Activated T-helper 1 cell treated with anti-CD3 and anti-CD28 coated beads, Interleukin-2, amount 50 U/mL, for 16 hours (primary cell): ENCODE results near the gene IRGC.

Experiments
- DNase-seq, 2 donors: peaks; one replicate each; pipeline ENCODE4 v3.0.0-alpha.2; 2020; ENCODE audit warnings: low read depth in 1 of 2, low spot score in 1 of 2

IRGC gene

GRCh38 chr19:43690890-43691289, 25.0 kb upstream of the IRGC start:
- DNase-seq: no peak

GRCh38 chr19:43691755-43692154, 24.1 kb upstream of the IRGC start:
- DNase-seq: no peak

- DNase-seq: no peak
Observed at GRCh38 chr19:43692385-43692784, 23.5 kb upstream of the IRGC start.

DNA sequence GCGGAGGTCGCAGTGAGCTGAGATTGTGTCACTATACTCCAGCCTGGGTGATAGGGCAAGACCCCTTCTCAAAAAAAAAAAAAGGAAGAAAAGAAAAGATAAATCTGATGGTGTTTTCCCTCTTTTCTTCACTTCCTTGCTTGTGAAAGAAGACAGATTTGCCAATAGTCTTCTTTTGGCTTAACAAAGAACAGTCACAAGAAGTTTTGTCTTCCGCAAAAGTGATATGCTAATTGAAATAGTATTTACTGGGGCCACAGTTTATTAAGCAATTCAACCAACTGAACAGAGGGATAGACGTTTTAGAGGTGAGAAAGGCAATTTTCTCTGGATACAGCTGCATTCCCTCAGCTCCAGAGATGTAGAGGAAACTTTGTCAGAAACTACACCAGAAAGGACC, 23.0 kb upstream of the IRGC start:
- DNase-seq: no peak

DNA sequence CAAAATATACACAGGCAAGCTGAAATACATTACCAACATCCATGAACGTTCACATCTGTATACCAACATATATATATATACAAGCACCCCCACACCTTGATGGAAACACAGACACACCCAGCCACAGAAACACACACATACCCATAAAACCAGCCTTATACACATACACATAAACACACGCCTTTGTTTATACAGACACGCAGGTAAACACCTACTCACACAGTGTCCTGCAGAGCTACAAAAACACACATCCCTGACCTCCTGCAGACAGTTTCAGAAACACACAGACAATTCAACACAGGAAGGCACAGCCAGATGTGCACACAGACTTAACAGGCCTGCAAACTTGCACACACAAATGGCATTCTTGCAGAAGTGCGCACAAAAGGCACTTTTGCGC, 21.3 kb upstream of the IRGC start:
- no peak for DNase-seq

- no peak for DNase-seq
Observed at GRCh38 chr19:43695985-43696704, 19.7 kb upstream of the IRGC start.

DNA sequence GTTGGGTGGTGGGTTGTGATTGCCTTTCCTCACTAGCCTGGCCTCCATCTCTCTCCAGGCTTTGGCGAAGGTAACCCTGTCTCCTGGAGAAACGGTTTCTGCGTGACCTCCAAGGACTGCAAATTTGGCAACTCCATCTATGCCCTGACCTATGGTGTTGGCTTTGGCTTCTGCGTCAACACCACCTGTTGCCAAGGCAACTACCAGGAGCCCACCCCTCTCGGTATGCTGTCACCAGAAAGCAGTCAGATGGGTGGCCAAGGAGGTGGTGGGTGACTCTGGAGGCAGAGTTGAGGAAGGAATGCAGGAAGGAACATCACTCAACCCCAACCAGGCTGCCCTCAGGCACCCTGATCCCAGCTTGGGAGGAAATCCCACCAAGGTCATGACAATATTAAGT, 18.6 kb upstream of the IRGC start:
- no peak for DNase-seq

GRCh38 chr19:43699506-43700394, 16.1 kb upstream of the IRGC start:
- no peak for DNase-seq

DNA sequence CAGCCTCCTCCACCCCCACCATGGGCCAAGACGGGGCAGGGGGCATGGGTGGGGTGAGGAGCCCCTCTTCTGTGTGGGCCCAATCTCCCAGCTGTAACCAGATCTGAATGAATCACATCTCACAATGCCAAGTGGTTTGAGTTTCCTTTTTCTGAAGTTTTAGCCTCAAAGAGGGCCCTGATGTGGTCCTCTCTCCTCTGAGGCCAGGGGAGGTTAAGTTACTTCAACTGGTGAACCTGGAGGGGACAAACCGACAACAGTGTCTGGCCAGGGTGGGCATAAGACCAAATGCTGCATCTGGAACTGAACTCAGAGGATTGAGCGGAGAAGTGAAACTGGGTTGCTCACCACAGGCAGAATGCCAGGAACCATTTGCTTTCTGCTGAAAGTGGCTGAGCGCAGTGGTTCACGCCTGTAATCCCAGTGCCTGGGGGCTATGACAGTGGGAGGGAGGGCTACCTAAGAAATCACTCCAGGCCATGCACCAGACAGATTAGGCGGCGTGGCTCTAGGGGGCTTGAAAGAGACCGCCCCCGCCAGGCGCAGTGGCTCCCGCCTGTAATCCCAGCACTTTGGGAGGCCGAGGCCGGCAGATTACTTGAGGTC, 15.4 kb upstream of the IRGC start:
- DNase-seq: no peak

DNA sequence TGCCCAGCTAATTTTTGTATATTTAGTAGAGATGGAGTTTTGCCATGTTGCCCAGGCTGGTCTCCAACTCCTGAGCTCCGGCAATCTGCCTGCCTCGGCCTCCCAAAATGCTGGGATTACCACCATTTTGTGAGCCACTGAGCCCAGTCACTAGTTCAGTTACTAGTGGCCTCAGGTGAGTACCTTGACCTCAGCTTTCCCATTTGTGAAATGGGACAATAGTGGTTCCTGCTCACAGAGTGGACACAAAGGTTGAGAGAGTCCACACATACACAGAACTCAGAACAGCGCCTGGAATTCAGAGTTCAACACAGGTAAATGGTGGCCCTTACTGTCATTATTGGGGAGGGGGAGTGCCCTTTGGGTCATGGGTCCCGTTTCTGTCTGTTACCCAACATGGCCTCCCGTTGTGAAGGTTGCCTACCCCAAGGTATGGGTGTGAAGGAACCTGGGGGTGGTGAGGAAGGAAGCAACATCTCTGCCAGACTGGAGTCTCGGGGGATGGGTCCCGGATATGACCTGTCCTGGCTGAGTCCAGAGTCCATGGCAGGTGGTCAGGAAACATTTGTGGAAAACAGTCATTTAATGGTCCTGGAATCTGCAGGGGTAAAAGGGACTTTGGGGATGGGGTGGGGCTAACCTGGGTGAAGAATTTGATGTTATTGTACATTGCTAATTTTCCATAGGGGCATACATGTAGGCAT, 11.7 kb upstream of the IRGC start:
- DNase-seq: no peak

- DNase-seq: no peak
Observed at GRCh38 chr19:43705729-43706128, 10.1 kb upstream of the IRGC start.

GRCh38 chr19:43707158-43707712, 8.6 kb upstream of the IRGC start:
- DNase-seq: no peak

- DNase-seq: no peak
Observed at GRCh38 chr19:43708716-43709115, 7.2 kb upstream of the IRGC start.

GRCh38 chr19:43711751-43712355, 4.0 kb upstream of the IRGC start:
- DNase-seq: no peak

- no peak for DNase-seq
Observed at GRCh38 chr19:43713208-43713607, 2.7 kb upstream of the IRGC start.

DNA sequence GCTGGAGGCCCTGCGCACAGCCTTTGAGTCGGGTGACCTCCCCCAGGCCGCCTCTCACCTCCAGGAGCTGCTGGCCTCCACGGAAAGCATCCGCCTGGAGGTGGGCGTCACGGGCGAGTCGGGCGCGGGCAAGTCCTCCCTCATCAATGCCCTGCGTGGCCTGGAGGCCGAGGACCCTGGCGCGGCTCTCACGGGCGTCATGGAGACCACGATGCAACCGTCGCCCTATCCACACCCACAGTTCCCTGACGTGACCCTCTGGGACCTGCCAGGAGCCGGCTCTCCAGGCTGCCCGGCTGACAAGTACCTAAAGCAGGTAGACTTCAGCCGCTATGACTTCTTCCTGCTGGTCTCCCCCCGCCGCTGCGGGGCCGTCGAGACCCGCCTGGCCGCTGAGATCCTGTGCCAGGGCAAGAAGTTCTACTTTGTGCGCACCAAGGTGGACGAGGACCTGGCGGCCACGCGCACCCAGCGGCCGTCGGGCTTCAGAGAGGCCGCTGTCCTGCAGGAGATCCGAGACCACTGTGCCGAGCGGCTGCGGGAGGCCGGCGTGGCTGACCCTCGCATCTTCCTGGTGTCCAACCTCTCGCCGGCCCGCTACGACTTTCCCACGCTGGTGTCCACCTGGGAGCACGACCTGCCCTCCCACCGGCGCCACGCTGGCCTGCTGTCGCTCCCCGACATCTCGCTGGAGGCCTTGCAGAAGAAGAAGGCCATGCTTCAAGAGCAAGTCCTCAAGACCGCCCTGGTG, 2.9 kb downstream of the IRGC start:
- no peak for DNase-seq

DNA sequence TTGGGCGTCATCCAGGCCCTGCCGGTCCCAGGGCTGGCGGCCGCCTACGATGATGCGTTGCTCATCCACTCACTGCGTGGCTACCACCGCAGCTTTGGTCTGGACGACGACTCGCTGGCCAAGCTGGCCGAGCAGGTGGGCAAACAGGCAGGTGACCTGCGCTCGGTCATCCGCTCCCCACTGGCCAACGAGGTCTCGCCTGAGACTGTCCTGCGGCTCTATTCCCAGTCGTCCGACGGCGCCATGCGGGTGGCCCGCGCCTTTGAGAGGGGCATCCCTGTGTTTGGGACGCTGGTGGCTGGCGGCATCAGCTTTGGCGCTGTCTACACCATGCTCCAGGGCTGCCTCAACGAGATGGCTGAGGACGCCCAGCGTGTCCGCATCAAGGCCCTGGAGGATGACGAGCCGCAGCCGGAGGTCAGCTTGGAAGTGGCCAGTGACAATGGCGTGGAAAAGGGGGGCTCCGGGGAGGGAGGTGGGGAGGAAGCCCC, 3.5 kb downstream of the IRGC start:
- DNase-seq: no peak

DNA sequence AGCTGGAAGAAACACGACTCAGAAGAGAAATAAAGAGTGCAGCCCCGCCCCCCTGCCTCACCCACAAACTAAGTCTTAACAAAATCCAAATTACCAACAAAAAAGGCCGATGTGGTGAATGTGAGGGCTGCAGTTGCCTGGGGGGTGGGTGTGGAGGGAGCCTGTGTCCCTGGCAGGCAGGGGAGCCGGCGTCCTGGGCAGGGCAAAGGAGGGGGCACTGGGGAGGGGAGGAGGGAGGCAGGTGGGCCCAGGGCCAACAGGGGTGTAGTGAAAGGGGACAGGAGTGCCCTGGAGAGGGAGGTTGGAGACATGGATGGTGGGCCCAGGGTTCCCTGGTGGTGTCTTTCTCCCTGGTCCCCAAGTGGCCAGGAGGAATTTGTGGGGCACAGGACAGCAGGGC, 4.0 kb downstream of the IRGC start:
- no peak for DNase-seq

DNA sequence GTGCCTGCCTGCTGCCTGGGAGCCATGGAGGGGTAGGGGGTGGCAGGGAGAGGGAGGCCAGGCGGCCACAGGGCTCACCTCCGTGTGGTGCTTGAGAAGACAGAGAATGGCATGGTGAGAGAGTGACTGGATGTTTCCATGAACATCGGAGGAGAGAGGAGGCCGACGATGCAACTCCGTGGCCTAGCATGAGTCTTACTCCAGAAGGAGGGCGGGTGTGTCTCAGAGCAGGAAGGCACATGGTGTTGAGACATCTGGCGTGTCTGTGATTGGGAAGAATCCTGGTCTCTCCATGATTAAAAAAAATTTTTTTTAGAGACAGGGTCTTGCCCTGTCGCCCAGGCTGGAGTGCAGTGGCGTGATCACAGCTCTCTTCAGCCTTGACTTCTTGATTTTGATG, 5.1 kb downstream of the IRGC start:
- no peak for DNase-seq

DNA sequence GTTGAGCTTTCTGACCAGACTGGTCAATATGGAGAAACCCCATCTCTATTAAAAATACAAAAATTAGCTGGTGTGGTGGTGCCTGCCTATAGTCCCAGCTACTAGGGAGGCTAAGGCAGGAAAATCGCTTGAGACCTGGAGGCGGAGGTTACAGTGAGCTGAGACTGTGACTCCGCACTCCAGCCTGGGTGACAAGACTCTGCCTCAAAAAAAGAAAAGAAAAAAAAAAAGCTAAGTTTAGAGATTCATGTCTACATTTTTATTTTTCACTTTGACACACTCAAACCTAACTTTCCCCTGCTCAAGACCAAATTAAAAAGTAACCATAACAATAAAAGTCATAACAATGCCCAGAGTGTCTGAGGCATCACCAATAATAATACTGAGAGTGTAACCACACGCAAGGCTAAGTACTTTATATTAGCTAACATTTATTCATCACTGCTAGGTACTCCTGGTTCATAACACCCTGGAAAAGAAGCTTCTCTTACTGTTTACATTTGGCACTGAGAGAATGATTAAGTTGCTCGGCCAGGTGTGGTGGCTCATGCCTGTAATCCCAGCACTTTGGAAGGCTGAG, 5.7 kb downstream of the IRGC start:
- DNase-seq: no peak
